HG03378 (cell line): ENCODE results near the gene TTLL8.

Experiments used
- ATAC-seq: cut with Tn5 transposase; IDR thresholded peaks from one replicate; pipeline ENCODE4 v1.9.1; 2021; ENCODE audit warnings: mild to moderate bottlenecking, moderate library complexity; ENCODE audit not compliant: unreplicated experiment

TTLL8 gene

GRCh38 chr22:50022171-50022819 is 35.8 kb downstream of the TTLL8 start:
- no peak for ATAC-seq

GRCh38 chr22:50020606-50021005 is 37.5 kb downstream of the TTLL8 start:
- no peak for ATAC-seq

GRCh38 chr22:50019316-50019715 is 38.8 kb downstream of the TTLL8 start:
- no peak for ATAC-seq

DNA sequence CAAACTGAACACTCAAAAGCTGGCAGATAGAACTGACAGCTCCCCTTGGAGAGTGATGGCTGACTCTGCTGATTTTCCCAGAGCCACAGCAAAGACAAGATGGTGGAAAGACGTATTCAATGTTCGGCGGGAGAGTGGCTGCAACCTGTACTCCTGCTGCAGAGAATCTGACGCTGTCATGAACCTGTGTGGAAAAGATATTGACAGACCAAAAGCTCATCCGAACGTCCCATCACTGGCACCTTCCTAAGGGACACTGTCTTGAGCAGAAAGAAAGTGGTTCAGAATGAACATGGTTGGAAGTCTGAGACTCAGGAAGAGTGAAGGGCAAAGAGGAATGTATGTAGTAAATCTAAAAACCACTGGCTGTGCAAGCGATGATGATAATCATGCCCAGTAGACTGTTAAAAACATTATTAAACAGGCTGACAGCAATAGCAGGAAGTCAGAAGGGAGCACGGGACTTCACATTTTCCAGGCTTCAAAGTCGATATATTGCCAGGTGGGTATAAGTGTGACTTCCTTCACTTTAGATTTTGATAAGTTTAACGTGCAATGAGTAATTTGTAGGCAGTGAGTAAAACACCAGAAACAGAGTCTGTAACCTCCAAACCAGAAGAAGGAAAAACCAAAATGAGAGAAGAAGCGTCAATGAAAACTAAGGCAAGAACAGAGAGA is 39.4 kb downstream of the TTLL8 start:
- ATAC-seq, result no peak

- ATAC-seq, result no peak
Measured at GRCh38 chr22:50017701-50018224, 40.3 kb downstream of the TTLL8 start.

GRCh38 chr22:50016988-50017700 is 41.0 kb downstream of the TTLL8 start:
- no peak for ATAC-seq

- no peak for ATAC-seq
Measured at GRCh38 chr22:50016308-50016987, 41.6 kb downstream of the TTLL8 start.

GRCh38 chr22:50015451-50016307 is 42.4 kb downstream of the TTLL8 start:
- ATAC-seq, result no peak

- no peak for ATAC-seq
Measured at GRCh38 chr22:50014655-50015401, 43.3 kb downstream of the TTLL8 start.

- no peak for ATAC-seq
Measured at GRCh38 chr22:50014053-50014501, 44.0 kb downstream of the TTLL8 start.

GRCh38 chr22:50012211-50013181 is 45.6 kb downstream of the TTLL8 start, which contains the start of gene IL17REL:
Gene IL17REL, minus strand, starts transcription at chr22:50012765. Its CDS starts 119 bp downstream, at chr22:50012646.
- no peak for ATAC-seq

DNA sequence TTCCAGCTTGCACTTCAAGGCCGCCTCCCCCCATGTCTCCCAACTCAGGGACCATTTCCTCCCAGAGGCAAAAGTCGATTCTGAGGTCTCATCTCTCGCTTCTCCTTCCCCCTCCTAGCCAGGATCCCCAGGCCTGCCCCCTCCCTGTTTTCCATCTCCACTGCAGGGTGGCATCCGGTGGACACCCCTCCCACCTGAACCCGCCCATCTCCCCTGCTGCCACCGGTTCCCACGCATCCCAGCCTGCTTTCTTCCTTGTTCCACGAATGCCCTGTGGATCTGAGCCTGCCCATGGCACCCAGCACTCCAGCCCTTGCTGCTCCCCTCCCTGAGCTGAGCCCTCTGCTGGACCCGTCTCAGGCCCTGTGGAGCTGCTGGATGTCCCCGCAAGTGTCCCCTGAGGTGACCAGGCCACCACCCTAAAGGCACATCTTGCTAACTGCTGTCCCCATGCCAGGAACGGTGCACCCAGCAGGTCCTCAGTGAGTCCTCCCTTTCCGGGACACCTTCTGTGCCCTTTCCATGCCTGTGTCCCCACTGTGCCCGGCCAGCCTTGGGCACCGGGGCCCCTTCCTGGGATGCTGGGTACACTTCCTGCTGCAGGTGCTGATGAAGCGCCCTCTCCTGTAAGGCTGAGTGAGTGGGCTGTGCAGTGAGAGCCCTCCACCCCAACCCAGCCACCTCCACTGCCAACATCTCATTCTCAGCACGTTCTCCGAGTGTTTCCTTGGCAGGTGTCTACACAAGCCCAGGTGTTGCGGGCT is 46.5 kb downstream of the TTLL8 start:
- ATAC-seq, result no peak

GRCh38 chr22:50010676-50011446 is 47.2 kb downstream of the TTLL8 start:
- ATAC-seq, result no peak

DNA sequence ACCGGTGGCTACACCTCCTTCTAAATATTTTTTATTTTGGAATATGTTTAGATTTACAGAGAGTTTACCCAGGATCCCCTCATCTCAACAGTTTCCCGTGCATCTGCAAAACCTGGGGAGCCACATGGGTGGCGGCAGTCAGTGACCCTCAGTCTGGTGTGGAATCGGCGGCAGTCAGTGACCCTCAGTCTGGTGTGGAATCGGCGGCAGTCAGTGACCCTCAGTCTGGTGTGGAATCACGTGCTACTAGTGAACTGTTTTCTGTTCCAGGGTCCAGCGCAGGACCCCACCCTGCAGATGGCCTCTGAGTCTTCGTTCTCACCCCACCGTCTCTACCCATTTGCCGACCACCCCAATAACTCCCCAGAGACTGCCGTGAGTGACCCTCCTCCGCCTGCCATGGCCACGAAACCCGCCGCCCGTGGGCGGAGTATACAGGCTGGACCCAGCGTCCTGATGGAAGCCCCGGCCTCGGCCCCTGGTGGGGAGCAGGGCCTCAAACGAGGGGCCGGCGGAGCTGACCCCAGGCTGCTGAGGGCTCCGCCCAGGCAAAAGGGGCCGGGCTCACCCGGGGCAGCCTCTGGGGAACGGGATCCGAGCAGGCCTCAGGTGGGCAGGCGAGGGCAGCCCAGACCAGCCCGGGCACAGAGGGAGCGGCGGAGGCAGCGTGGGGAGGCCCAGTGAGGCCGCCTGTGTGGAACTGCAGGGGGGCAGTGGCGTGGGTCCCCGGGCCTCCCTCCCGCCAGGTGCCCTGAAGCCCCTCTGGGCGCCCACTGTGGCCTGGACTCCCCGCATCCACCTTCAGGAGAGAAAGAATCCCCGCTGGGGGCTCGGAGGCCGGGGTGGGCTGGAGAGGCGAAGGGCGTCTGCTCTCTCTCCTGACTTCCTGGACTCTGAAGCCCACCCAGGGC is 48.1 kb downstream of the TTLL8 start:
- no peak for ATAC-seq

DNA sequence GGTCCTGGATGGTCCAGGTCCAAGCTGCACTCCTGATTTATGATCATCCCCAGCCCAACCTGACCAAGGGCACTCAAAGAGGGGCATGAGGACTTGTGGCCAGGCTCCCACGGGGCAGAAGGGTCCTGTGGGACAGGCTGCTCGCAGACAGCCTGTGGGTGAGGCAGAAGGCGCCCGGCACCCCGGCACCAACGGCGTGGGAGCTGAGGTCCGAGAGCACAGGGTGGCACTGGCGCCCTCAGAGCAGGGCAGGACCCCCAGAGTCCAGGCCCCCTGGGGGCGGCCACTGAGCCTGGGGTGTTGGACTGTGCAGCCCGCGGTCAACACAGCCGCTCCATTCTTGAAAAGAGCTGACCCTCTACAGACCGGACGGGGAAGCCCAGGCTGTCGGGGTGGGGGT is 48.8 kb downstream of the TTLL8 start:
- no peak for ATAC-seq
